ENCODE data around the gene CTSF.
"Not testable (repeated sequence)": the region's sequence is repeated elsewhere in the genome, so short reads cannot be mapped to it uniquely, and the experiment has no call there.

The CTSF gene

GRCh38 chr11:66568124-66568916 is at the start of gene CTSF:
Gene CTSF, minus strand, starts transcription at chr11:66568606. Its CDS starts 120 bp downstream, at chr11:66568486.
- peak; percentile 70 for DNase-seq

- no peak for DNase-seq
Measured at GRCh38 chr11:66617155-66617834, 48.9 kb upstream of the CTSF start.

- DNase-seq: peak; percentile 100
Measured at GRCh38 chr11:66616379-66617154, 48.2 kb upstream of the CTSF start, which contains the start of gene RBM14. Gene RBM14, plus strand, starts transcription at chr11:66616630. Its CDS starts 91 bp downstream, at chr11:66616721.

- no peak for DNase-seq
Measured at GRCh38 chr11:66614073-66614472, 45.7 kb upstream of the CTSF start.

- DNase-seq: no peak
Measured at GRCh38 chr11:66612458-66612857, 44.1 kb upstream of the CTSF start.

- no peak for DNase-seq
Measured at GRCh38 chr11:66609721-66610617, 41.6 kb upstream of the CTSF start.

GRCh38 chr11:66607126-66607834 is 38.9 kb upstream of the CTSF start:
- peak; percentile 56 for DNase-seq

- DNase-seq: not testable (repeated sequence)
Measured at GRCh38 chr11:66606608-66607007, 38.2 kb upstream of the CTSF start.

- DNase-seq: no peak
Measured at GRCh38 chr11:66604155-66604554, 35.7 kb upstream of the CTSF start.

GRCh38 chr11:66603072-66603471 is 34.7 kb upstream of the CTSF start:
- DNase-seq: no peak

- DNase-seq: no peak
Measured at GRCh38 chr11:66600631-66601233, 32.3 kb upstream of the CTSF start.

GRCh38 chr11:66600219-66600618 is 31.8 kb upstream of the CTSF start:
- no peak for DNase-seq

GRCh38 chr11:66598993-66599392 is 30.6 kb upstream of the CTSF start:
- no peak for DNase-seq

GRCh38 chr11:66595245-66595904 is 27.0 kb upstream of the CTSF start:
- DNase-seq: no peak

- no peak for DNase-seq
Measured at GRCh38 chr11:66593650-66594049, 25.2 kb upstream of the CTSF start.

- DNase-seq: no peak
Measured at GRCh38 chr11:66593303-66593635, 24.9 kb upstream of the CTSF start.

GRCh38 chr11:66592457-66593302 is 24.3 kb upstream of the CTSF start, which contains the start of the genes CCDC87 and CCS:
Gene CCDC87, minus strand, starts transcription at chr11:66593063. Its CDS starts 48 bp downstream, at chr11:66593015.
Gene CCS, plus strand, starts transcription at chr11:66593185. Its CDS starts 77 bp downstream, at chr11:66593262.
- DNase-seq: peak; percentile 93

- DNase-seq: no peak
Measured at GRCh38 chr11:66591175-66591574, 22.8 kb upstream of the CTSF start.

- DNase-seq: no peak
Measured at GRCh38 chr11:66589996-66590675, 21.7 kb upstream of the CTSF start.
